ENCODE results near the gene RAC3.

Gene RAC3

GRCh38 chr17:81998691-81999438 lies 32.6 kb upstream of the RAC3 start:
- no peak for DNase-seq (ENCODE audit: low read depth in 2 of 3, low spot score in 1 of 3)

- no peak for DNase-seq (ENCODE audit: low read depth in 2 of 3, low spot score in 1 of 3)
Observed at GRCh38 chr17:81999587-81999975, 31.9 kb upstream of the RAC3 start.

GRCh38 chr17:81999976-82000802 lies 31.3 kb upstream of the RAC3 start:
- DNase-seq (ENCODE audit: low read depth in 2 of 3, low spot score in 1 of 3), result no peak

- DNase-seq (ENCODE audit: low read depth in 2 of 3, low spot score in 1 of 3), result no peak
Observed at GRCh38 chr17:82000803-82001570, 30.5 kb upstream of the RAC3 start.

- no peak for DNase-seq (ENCODE audit: low read depth in 2 of 3, low spot score in 1 of 3)
Observed at GRCh38 chr17:82001571-82002056, 29.9 kb upstream of the RAC3 start.

- peak in 1 of 3 donors; percentile 56 for DNase-seq (ENCODE audit: low read depth in 2 of 3, low spot score in 1 of 3)
Observed at GRCh38 chr17:82003411-82004381, 27.8 kb upstream of the RAC3 start.

- no peak for DNase-seq (ENCODE audit: low read depth in 2 of 3, low spot score in 1 of 3)
Observed at GRCh38 chr17:82004517-82005455, 26.7 kb upstream of the RAC3 start.

GRCh38 chr17:82005701-82006348 lies 25.7 kb upstream of the RAC3 start:
- no peak for DNase-seq (ENCODE audit: low read depth in 2 of 3, low spot score in 1 of 3)

- no peak for DNase-seq (ENCODE audit: low read depth in 2 of 3, low spot score in 1 of 3)
Observed at GRCh38 chr17:82006468-82007227, 24.8 kb upstream of the RAC3 start.

GRCh38 chr17:82007228-82007494 lies 24.3 kb upstream of the RAC3 start:
- DNase-seq (ENCODE audit: low read depth in 2 of 3, low spot score in 1 of 3), result no peak

- DNase-seq (ENCODE audit: low read depth in 2 of 3, low spot score in 1 of 3), result no peak
Observed at GRCh38 chr17:82007495-82008257, 23.8 kb upstream of the RAC3 start.

- DNase-seq (ENCODE audit: low read depth in 2 of 3, low spot score in 1 of 3), result no peak
Observed at GRCh38 chr17:82008258-82008940, 23.1 kb upstream of the RAC3 start.

- no peak for DNase-seq (ENCODE audit: low read depth in 2 of 3, low spot score in 1 of 3)
Observed at GRCh38 chr17:82008941-82009405, 22.5 kb upstream of the RAC3 start.

GRCh38 chr17:82009413-82009812 lies 22.1 kb upstream of the RAC3 start:
- no peak for DNase-seq (ENCODE audit: low read depth in 2 of 3, low spot score in 1 of 3)

GRCh38 chr17:82010575-82011525 lies 20.6 kb upstream of the RAC3 start:
- DNase-seq (ENCODE audit: low read depth in 2 of 3, low spot score in 1 of 3), result no peak

All from stimulated activated CD4-positive, alpha-beta T cell treated with anti-CD3 and anti-CD28 coated beads, Interleukin-12 subunit alpha, Interleukin-12 subunit beta, amount 100 ng/mL, for 48 hours (primary cell).